Mesenchymal stem cell (in vitro differentiated cells and primary cell): ENCODE data around the gene SIRT6.
A peak's percentile ranks its signal among the peaks of the same experiment; 100 is the strongest.

Experiments used
- DNase-seq: peaks from one replicate; pipeline ENCODE4 v3.0.0-alpha.2; 2013
- H2AFZ ChIP-seq: one replicate; pipeline ENCODE4 v1.6.1; 2013; ENCODE audit warnings: low read depth, mild to moderate bottlenecking, control low read depth, inconsistent platforms, low read length, moderate library complexity
- H2AK5ac ChIP-seq: 2 replicates; pipeline ENCODE4 v1.6.1; 2013; ENCODE audit warnings: low read length, moderate library complexity, mild to moderate bottlenecking, inconsistent platforms; ENCODE audit not compliant: severe bottlenecking
- H2BK120ac ChIP-seq: one replicate; pipeline ENCODE4 v1.6.1; 2013; ENCODE audit warnings: low read depth, mild to moderate bottlenecking, inconsistent platforms, low read length, moderate library complexity
- H2BK12ac ChIP-seq, 2 experiments: one replicate each; pipeline ENCODE4 v1.6.1; 2013; ENCODE audit warnings: inconsistent platforms in 2 of 2, low read length in 2 of 2, mild to moderate bottlenecking in 2 of 2, moderate library complexity in 2 of 2, control low read depth in 1 of 2
- H2BK15ac ChIP-seq: one replicate; pipeline ENCODE4 v1.6.1; 2013; ENCODE audit warnings: mild to moderate bottlenecking, low read depth, inconsistent platforms; ENCODE audit not compliant: poor library complexity, severe bottlenecking
- H2BK5ac ChIP-seq: 2 replicates; pipeline ENCODE4 v1.6.1; 2013; ENCODE audit warnings: low read depth, mild to moderate bottlenecking, low read length, control low read depth, inconsistent platforms; ENCODE audit not compliant: poor library complexity, severe bottlenecking
- H3K14ac ChIP-seq, 2 experiments: one replicate each; pipeline ENCODE4 v1.6.1; 2013; ENCODE audit warnings: inconsistent platforms in 2 of 2, low read length in 2 of 2, control low read depth in 1 of 2, mild to moderate bottlenecking in 1 of 2, moderate library complexity in 1 of 2
- H3K18ac ChIP-seq, 2 experiments: one replicate each; pipeline ENCODE4 v1.6.1; 2013; ENCODE audit warnings: inconsistent platforms in 2 of 2, low read length in 2 of 2, control low read depth in 1 of 2, low read depth in 1 of 2, mild to moderate bottlenecking in 1 of 2
- H3K23ac ChIP-seq, 2 experiments: one replicate each; pipeline ENCODE4 v1.6.1; 2013; ENCODE audit warnings: inconsistent platforms in 2 of 2, low read length in 2 of 2, mild to moderate bottlenecking in 2 of 2, moderate library complexity in 2 of 2, control low read depth in 1 of 2
- H3K27ac ChIP-seq: 2 replicates; pipeline ENCODE4 v1.5.1; 2013; ENCODE audit warnings: mild to moderate bottlenecking, moderate library complexity, low read length, control low read depth, inconsistent platforms; ENCODE audit not compliant: poor library complexity, severe bottlenecking
- H3K27me3 ChIP-seq, 2 experiments: 2 replicates each; pipeline versions ENCODE4 v1.6.1 to v1.7.0; 2013; ENCODE audit warnings: low read length in 2 of 2, mild to moderate bottlenecking in 2 of 2, moderate library complexity in 2 of 2, control low read depth in 1 of 2, inconsistent platforms in 1 of 2; ENCODE audit not compliant: control insufficient read depth in 1 of 2, insufficient read depth in 1 of 2
- H3K36me3 ChIP-seq, 2 experiments: 2 replicates each; pipeline versions ENCODE4 v1.6.1 to v1.7.0; 2013; ENCODE audit warnings: low read length in 2 of 2, control low read depth in 1 of 2, inconsistent platforms in 1 of 2, low read depth in 1 of 2, mild to moderate bottlenecking in 1 of 2; ENCODE audit not compliant: insufficient read depth in 2 of 2, control insufficient read depth in 1 of 2
- H3K4ac ChIP-seq, 2 experiments: one replicate each; pipeline ENCODE4 v1.6.1; 2013; ENCODE audit warnings: inconsistent platforms in 2 of 2, low read length in 2 of 2, mild to moderate bottlenecking in 2 of 2, moderate library complexity in 2 of 2, control low read depth in 1 of 2, low read depth in 1 of 2
- H3K4me1 ChIP-seq: 2 replicates; pipeline ENCODE4 v1.6.1; 2013; ENCODE audit warnings: low read depth, low read length, control low read depth; ENCODE audit not compliant: control insufficient read depth, insufficient read depth
- H3K4me2 ChIP-seq: 2 replicates; pipeline ENCODE4 v1.6.1; 2013; ENCODE audit warnings: low read length, mild to moderate bottlenecking, inconsistent platforms; ENCODE audit not compliant: poor library complexity, severe bottlenecking
- H3K4me3 ChIP-seq, 2 experiments: 2 replicates each; pipeline versions ENCODE4 v1.5.1 to v1.7.0; 2013; ENCODE audit warnings: low read length in 2 of 2, mild to moderate bottlenecking in 2 of 2, control low read depth in 1 of 2, low read depth in 1 of 2; ENCODE audit not compliant: insufficient read depth in 1 of 2
- H3K79me1 ChIP-seq: replicated peaks from 2 replicates; pipeline ENCODE4 v1.6.1; 2013; ENCODE audit warnings: mild to moderate bottlenecking, control low read depth, low read length, inconsistent platforms; ENCODE audit not compliant: poor library complexity, severe bottlenecking
- H3K9ac ChIP-seq: 2 replicates; pipeline ENCODE4 v1.7.0; 2013; ENCODE audit warnings: mild to moderate bottlenecking, low read length, moderate library complexity
- H3K9me3 ChIP-seq: 2 replicates; pipeline ENCODE4 v1.7.0; 2013; ENCODE audit warnings: mild to moderate bottlenecking, low read length; ENCODE audit not compliant: control insufficient read depth
- H4K8ac ChIP-seq: one replicate; pipeline ENCODE4 v1.6.1; 2013; ENCODE audit warnings: inconsistent platforms, mild to moderate bottlenecking, low read length, moderate library complexity
- H4K91ac ChIP-seq: one replicate; pipeline ENCODE4 v1.6.1; 2013; ENCODE audit warnings: mild to moderate bottlenecking, low read length, inconsistent platforms
- WGBS: methylation state at CpG from one replicate; pipeline ENCODE4 v1.1.7; 2013; ENCODE audit warnings: mixed read lengths; 5-methylcytosine and 5-hydroxymethylcytosine counted together

SIRT6 gene

DNA sequence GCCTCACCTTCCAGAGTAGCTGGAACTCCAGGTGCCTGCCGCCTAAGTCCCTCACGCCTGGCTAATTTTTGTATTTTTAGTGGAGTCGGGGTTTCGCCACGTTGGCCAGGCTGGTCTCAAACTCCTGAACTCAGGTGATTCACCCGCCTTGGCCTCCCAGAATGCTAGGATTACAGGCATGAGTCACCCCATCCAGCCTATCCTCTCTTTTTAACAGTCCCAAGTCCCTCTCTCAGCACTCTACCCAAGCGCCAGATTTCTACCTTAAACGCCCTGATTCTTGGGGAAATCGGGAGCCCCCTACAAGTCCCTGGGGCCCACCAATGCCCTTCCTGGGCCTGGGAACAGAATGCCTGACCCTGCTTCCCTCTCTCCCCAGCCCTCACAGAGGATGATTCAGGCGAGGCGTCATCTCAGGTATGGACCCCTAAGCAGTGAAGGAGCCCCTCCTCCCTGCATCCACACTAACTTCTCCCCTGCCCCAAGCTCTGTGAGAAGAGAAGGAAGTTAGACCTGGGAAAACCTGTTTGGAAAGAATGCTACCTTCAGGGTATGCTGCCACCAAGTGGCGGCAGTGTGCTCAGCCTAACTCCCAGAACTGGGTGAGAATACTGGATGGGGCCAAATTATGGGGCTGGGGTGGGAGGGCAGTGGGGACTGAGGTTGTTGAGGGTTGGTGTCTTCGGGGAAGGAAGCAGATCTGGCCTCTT, 26.2 kb upstream of the SIRT6 start:
- Histone ChIP-seq H3K27ac (no peak overlapping the region), H3K36me3 (no peaks in the 10 kb centered on the region), H3K18ac (no peak overlapping the region), H3K4me3 (no peak overlapping the region), H3K79me1 (no peaks in the 10 kb centered on the region), H2BK120ac (no peak overlapping the region), H2BK12ac (no peak overlapping the region), H3K27me3 (peaks cover 0 to 13% of the 10 kb centered on the region in 2 experiments), H3K9me3 (no peaks in the 10 kb centered on the region), H3K4me2 (no peak overlapping the region), H2AK5ac (no peak overlapping the region), H2BK15ac (no peak overlapping the region), H3K4ac (no peak overlapping the region), H4K91ac (no peak overlapping the region), H3K23ac (no peak overlapping the region), H3K4me1 (peaks cover 15% of the 10 kb centered on the region), H4K8ac (no peak overlapping the region), H2AFZ (no peak overlapping the region), H2BK5ac (no peak overlapping the region), H3K14ac (no peak overlapping the region), H3K9ac (peak overlapping the region; percentile 4)
- WGBS = 72% methylated on average over 11 of the region's 13 CpGs
- peak; percentile 39 for DNase-seq

DNA sequence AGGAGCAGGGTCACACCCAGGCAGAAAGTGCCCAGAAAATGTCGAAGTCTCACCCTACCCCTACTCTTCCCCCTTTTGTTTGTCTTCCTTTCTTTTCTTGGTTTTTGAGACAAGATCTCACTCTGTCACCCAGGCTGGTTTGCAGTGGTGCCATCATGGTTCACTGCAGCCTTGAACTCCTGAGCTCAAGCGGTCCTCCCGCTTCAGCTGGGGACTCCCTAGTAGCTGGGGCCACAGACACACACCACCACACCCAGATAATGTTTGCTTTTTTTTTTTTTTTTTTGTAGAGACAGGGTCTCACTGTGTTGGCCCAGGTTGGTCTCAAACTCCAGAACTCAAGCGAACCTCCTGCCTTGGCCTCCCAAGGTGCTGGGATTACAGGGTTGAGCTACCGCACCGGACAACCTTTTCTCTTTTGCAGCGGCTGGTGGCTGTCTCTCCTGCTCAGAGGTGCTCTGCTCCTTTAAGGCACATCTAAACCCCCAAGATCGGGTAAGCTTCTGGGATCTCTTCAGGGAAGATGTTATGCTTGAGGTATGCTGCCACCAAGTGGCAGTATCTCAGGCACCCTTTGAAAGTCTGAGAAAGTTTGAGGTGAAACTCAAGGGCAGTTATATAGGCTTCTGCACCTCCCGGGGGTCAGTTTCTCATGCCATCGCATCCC, 24.6 kb upstream of the SIRT6 start:
- DNase-seq = peak; percentile 63
- Histone ChIP-seq H3K18ac (no peak overlapping the region), H2BK120ac (no peak overlapping the region), H2BK15ac (no peak overlapping the region), H3K4ac (no peak overlapping the region), H2AK5ac (no peak overlapping the region), H3K4me1 (peaks cover 9% of the 10 kb centered on the region), H4K91ac (no peak overlapping the region), H2BK12ac (no peak overlapping the region), H2BK5ac (no peak overlapping the region), H2AFZ (no peak overlapping the region), H3K4me2 (no peak overlapping the region), H3K9me3 (no peaks in the 10 kb centered on the region), H3K9ac (no peak overlapping the region), H3K14ac (no peak overlapping the region), H3K36me3 (no peaks in the 10 kb centered on the region), H3K27ac (no peak overlapping the region), H3K4me3 (no peak overlapping the region), H3K27me3 (peaks cover under 1 to 3% of the 10 kb centered on the region in 2 experiments), H3K79me1 (no peaks in the 10 kb centered on the region), H4K8ac (no peak overlapping the region), H3K23ac (no peak overlapping the region)
- WGBS = 90% methylated on average over 9 of the region's 10 CpGs

DNA sequence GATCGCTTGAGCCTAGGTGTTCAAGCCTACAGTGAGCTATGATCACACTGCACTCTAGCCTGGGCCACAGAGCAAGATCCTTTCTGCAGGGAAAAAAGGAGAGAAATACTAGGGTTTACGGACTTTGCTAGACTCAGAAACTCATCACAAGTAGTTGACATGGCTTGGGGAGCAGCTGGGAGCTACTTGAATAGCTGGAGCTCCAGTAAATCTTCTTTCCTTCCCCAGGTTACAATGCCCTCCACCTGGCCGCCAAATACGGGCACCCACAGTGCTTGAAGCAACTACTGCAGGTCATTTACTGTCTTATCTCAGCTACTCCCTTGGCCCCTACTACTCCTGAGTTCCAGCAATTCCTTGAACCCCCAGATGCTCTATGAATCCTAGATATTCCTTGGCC, 19.4 kb upstream of the SIRT6 start:
- no peak overlapping the region for H2AK5ac ChIP-seq
- peaks cover 3% of the 10 kb centered on the region for H3K4me1 ChIP-seq
- H3K27me3 ChIP-seq = peaks cover 45 to 50% of the 10 kb centered on the region in 2 experiments
- H3K79me1 ChIP-seq = no peaks in the 10 kb centered on the region
- H4K8ac ChIP-seq = no peak overlapping the region
- H2BK12ac ChIP-seq = no peak overlapping the region
- DNase-seq = no peak
- no peak overlapping the region for H3K9ac ChIP-seq
- no peak overlapping the region for H3K27ac ChIP-seq
- no peak overlapping the region for H2AFZ ChIP-seq
- no peak overlapping the region for H3K4ac ChIP-seq
- no peak overlapping the region for H3K18ac ChIP-seq
- no peak overlapping the region for H2BK15ac ChIP-seq
- H2BK120ac ChIP-seq = no peak overlapping the region
- H3K4me2 ChIP-seq = no peak overlapping the region
- peaks cover 7% of the 10 kb centered on the region for H3K9me3 ChIP-seq
- WGBS = 95% methylated on average over 4 of the region's 4 CpGs
- no peaks in the 10 kb centered on the region for H3K36me3 ChIP-seq
- H2BK5ac ChIP-seq = no peak overlapping the region
- no peak overlapping the region for H4K91ac ChIP-seq
- no peak overlapping the region for H3K4me3 ChIP-seq
- H3K23ac ChIP-seq = no peak overlapping the region
- H3K14ac ChIP-seq = no peak overlapping the region

DNA sequence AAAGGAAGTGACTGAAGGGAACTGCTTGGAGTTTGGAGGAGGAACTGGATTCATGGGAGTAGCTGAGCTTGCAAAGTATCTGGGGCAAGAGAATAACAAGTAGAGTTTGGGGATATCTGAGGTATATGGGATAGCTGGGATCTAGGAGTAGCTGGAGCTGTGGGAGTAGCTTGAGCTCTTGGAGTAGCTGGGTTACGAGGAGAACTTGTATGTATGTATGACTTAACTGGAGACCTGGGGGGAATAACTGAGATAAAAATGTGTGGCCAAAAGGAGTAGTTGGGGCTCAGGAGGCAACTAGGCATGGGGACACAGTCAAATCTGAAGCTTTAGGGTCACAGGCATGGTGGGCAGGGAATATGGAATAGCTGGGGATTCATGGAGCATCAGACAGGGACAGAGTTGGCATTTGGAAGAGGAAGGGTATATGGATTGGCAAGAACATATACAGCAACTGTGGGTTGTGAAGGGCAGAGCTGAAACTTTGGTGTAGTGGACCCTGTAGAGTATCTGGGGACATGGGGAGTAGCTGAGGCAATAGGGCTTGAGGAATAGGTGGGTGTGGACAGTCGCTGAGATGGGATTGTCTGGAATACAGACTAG, 18.7 kb upstream of the SIRT6 start:
- no peak overlapping the region for H2BK15ac ChIP-seq
- 90% methylated on average over 2 of the region's 2 CpGs for WGBS
- H3K27me3 ChIP-seq = peaks cover 48 to 57% of the 10 kb centered on the region in 2 experiments
- H2BK12ac ChIP-seq = no peak overlapping the region
- no peak overlapping the region for H3K4ac ChIP-seq
- H4K91ac ChIP-seq = no peak overlapping the region
- H3K79me1 ChIP-seq = no peaks in the 10 kb centered on the region
- no peak overlapping the region for H2AK5ac ChIP-seq
- no peaks in the 10 kb centered on the region for H3K36me3 ChIP-seq
- H3K27ac ChIP-seq = no peak overlapping the region
- H3K9ac ChIP-seq = no peak overlapping the region
- DNase-seq = no peak
- H2AFZ ChIP-seq = no peak overlapping the region
- H2BK5ac ChIP-seq = no peak overlapping the region
- H3K23ac ChIP-seq = no peak overlapping the region
- H3K14ac ChIP-seq = no peak overlapping the region
- H3K4me2 ChIP-seq = no peak overlapping the region
- H3K9me3 ChIP-seq = peaks cover 7% of the 10 kb centered on the region
- H3K4me1 ChIP-seq = peaks cover 3% of the 10 kb centered on the region
- no peak overlapping the region for H2BK120ac ChIP-seq
- no peak overlapping the region for H3K18ac ChIP-seq
- no peak overlapping the region for H3K4me3 ChIP-seq
- no peak overlapping the region for H4K8ac ChIP-seq
